Measurements from ENCODE around the gene PCDHGA5. TPM values are rescaled to one million over a fixed set of nuclear protein-coding genes. Genes with fewer than 3 reads are reported as not detected.
"Not testable (repeated sequence)": the region's sequence is repeated elsewhere in the genome, so short reads cannot be mapped to it uniquely, and the experiment has no call there.

The PCDHGA5 gene
- total RNA-seq, 4 donors from 2014 or later, result 2.5 to 4.1 (median 3.4) TPM; not detected in 1

DNA sequence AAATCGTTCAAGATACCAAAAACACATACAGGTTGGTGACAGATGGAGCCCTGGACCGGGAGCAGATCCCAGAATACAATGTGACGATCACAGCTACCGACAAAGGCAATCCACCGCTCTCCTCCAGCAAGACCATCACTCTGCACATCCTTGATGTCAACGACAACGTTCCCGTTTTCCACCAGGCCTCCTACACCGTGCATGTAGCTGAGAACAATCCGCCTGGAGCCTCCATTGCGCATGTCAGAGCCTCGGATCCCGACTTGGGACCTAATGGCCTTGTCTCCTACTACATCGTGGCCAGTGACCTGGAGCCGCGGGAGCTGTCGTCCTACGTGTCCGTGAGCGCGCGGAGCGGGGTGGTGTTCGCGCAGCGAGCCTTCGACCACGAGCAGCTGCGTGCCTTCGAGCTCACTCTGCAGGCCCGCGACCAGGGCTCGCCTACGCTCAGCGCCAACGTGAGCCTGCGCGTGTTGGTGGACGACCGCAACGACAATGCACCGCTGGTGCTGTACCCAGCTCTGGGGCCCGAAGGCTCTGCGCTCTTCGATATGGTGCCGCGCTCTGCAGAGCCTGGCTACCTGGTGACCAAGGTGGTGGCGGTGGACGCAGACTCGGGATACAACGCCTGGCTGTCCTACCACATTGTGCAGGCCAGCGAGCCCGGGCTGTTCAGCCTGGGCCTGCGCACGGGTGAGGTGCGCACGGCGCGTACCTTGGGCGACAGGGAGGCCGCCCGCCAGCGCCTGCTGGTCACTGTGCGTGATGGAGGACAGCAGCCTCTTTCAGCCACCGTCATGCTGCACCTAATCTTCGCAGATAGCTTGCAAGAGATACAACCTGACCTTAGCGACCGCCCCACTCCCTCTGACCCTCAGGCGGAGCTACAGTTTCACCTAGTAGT, 7.9 kb downstream of the PCDHGA5 start:
- intact Hi-C loops (cut with DNase I; ENCODE audit: low total_unique reads), result no loop called here
- no peaks in the 10 kb centered on the region for H3K4me1 ChIP-seq

DNA sequence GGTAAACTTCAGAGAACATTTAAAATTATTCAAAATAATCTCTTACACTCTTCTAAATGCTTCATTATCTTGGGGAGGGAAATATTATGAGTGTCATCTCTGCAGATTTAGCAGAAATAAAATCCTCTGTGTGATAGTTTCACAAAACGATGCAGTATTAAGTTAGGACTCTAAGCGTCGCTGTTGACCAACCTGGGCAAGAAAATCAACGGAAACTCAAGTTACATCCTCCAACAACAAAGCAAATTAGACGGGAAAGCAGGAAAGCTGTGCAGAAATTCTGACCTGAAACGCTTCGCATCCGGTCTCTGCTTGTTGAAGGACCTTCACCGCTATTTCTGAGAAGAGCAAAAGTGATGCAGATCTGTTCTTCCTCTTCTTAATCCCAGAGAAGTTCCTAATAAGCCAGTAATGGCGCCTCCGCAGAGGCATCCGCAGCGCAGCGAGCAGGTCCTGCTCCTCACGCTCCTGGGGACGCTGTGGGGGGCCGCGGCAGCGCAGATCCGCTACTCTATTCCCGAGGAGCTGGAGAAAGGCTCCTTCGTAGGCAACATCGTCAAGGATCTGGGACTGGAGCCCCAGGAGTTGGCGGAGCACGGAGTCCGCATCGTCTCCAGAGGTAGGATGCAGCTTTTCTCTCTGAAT, 9.8 kb downstream of the PCDHGA5 start, which contains the start of gene PCDHGA6:
Gene PCDHGA6, plus strand, starts transcription at position 219 of the 645 bp plus-strand sequence. Its CDS starts 193 bp downstream, at position 412.
- Histone ChIP-seq H3K4me3 (peak within 1 kb of the TSS in 1 of 4 donors; percentile 2), H3K9me3 (peaks cover 19 to 95% of the 10 kb centered on the region in 2 donors), H3K4me1 (no peaks in the 10 kb centered on the region), H3K36me3 (peaks cover 0 to 3% (median 0%) of the 10 kb centered on the region in 4 donors), H3K27me3 (peaks cover 5% of the 10 kb centered on the region), H3K27ac (no peak within 1 kb of the TSS)
- WGBS, 2 donors (ENCODE audit: low coverage in 1 of 2), result 43 to 53% methylated on average over 9 to 27 of the region's 27 CpGs
- in situ Hi-C loops (cut with MboI; ENCODE audit: low pct_ligation_motif_present in 1 of 4, low pct_unique_long_range_greater_than_20kb in 1 of 4, low sequenced_read_pairs in 3 of 4), result loop anchor here in 1 of 4 donors (25.0 kb wide), 1 partner anchor 189 kb away; no protein-coding TSS in a partner anchor
- TF ChIP-seq EP300 (IDR thresholded peaks at IDR 0.05; ENCODE audit: low read depth) (no peak), POLR2AphosphoS5 (IDR thresholded peaks at IDR 0.05) (no peak), POLR2A (IDR thresholded peaks at IDR 0.05) (no peak)
- TF ChIP-seq, protein P1, sequence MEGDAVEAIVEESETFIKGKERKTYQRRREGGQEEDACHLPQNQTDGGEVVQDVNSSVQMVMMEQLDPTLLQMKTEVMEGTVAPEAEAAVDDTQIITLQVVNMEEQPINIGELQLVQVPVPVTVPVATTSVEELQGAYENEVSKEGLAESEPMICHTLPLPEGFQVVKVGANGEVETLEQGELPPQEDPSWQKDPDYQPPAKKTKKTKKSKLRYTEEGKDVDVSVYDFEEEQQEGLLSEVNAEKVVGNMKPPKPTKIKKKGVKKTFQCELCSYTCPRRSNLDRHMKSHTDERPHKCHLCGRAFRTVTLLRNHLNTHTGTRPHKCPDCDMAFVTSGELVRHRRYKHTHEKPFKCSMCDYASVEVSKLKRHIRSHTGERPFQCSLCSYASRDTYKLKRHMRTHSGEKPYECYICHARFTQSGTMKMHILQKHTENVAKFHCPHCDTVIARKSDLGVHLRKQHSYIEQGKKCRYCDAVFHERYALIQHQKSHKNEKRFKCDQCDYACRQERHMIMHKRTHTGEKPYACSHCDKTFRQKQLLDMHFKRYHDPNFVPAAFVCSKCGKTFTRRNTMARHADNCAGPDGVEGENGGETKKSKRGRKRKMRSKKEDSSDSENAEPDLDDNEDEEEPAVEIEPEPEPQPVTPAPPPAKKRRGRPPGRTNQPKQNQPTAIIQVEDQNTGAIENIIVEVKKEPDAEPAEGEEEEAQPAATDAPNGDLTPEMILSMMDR (IDR thresholded peaks at IDR 0.05), result no peak
- intact Hi-C loops (cut with DNase I; ENCODE audit: low total_unique reads), result no loop called here
- DNase-seq, result no peak

More for the DNA sequence above, 7.9 kb downstream of the PCDHGA5 start:
- in situ Hi-C loops (cut with MboI; ENCODE audit: low pct_ligation_motif_present in 1 of 4, low pct_unique_long_range_greater_than_20kb in 1 of 4, low sequenced_read_pairs in 3 of 4), result loop anchor here in 1 of 4 donors (25.0 kb wide), 1 partner anchor 190 kb away; no protein-coding TSS in a partner anchor
- TF ChIP-seq, protein P1 (IDR thresholded peaks at IDR 0.05), result no peak
- TF ChIP-seq POLR2A (IDR thresholded peaks at IDR 0.05), result no peak
- TF ChIP-seq POLR2AphosphoS5 (IDR thresholded peaks at IDR 0.05), result no peak
- TF ChIP-seq EP300 (IDR thresholded peaks at IDR 0.05; ENCODE audit: low read depth), result no peak
- Histone ChIP-seq H3K27me3 (peaks cover 5% of the 10 kb centered on the region), H3K27ac (no peak overlapping the region), H3K4me3 (no peak overlapping the region), H3K36me3 (peaks cover 0 to 3% (median 0%) of the 10 kb centered on the region in 4 donors), H3K9me3 (peaks cover 19 to 90% of the 10 kb centered on the region in 2 donors)
- no peak for DNase-seq
- 57 to 76% methylated on average over 2 to 69 of the region's 69 CpGs for WGBS, 2 donors (ENCODE audit: low coverage in 1 of 2)

DNA sequence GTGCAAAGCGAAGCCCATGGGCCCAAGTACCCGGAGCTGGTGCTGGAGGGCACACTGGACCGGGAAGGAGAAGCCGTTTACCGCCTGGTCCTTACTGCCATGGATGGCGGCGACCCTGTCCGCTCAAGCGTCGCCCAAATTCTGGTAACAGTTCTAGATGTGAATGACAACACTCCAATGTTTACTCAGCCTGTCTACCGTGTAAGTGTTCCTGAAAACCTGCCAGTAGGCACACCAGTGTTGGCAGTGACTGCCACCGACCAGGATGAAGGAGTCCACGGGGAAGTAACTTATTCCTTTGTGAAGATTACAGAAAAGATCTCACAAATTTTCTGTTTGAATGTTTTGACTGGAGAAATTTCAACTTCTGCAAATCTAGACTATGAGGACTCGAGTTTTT, 10.7 kb downstream of the PCDHGA5 start:
- 73 to 84% methylated on average over 3 to 14 of the region's 14 CpGs for WGBS, 2 donors (ENCODE audit: low coverage in 1 of 2)
- Histone ChIP-seq H3K9me3 (peaks cover 19 to 90% of the 10 kb centered on the region in 2 donors), H3K27me3 (no peaks in the 10 kb centered on the region), H3K36me3 (peaks cover 0 to 3% (median 0%) of the 10 kb centered on the region in 4 donors), H3K27ac (no peak overlapping the region), H3K4me1 (no peaks in the 10 kb centered on the region), H3K4me3 (no peak overlapping the region)
- no peak for TF ChIP-seq EP300 (IDR thresholded peaks at IDR 0.05; ENCODE audit: low read depth)
- no peak for TF ChIP-seq POLR2A (IDR thresholded peaks at IDR 0.05)
- intact Hi-C loops (cut with DNase I; ENCODE audit: low total_unique reads) (no loop called here), in situ Hi-C loops (cut with MboI; ENCODE audit: low pct_ligation_motif_present in 1 of 4, low pct_unique_long_range_greater_than_20kb in 1 of 4, low sequenced_read_pairs in 3 of 4) (loop anchor here in 2 of 4 donors (25.0 kb wide), 2 partner anchors 162 to 188 kb away; partner anchors contain the start of genes PCDHB12 (in 1 of the 2), PCDHB13 (in 1 of the 2) and PCDHB14 (in 1 of the 2))
- DNase-seq, result no peak

DNA sequence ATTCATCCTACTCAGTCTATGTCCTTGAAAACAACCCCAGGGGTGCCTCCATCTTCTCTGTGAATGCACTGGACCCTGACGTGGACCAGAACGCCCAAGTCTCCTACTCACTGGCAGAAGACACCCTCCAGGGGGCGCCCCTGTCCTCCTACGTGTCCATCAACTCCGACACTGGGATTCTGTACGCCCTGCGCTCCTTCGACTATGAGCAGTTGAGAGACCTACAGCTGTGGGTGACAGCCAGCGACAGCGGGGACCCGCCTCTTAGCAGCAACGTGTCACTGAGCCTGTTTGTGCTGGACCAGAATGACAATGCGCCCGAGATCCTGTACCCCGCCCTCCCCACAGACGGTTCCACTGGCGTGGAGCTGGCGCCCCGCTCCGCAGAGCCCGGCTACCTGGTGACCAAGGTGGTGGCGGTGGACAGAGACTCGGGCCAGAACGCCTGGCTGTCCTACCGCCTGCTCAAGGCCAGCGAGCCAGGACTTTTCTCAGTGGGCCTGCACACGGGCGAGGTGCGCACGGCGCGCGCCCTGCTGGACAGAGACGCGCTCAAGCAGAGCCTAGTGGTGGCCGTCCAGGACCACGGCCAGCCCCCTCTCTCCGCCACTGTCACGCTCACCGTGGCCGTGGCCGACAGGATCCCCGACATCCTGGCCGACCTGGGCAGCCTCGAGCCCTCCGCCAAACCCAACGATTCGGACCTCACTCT, 11.6 kb downstream of the PCDHGA5 start:
- H3K27ac ChIP-seq; DNase-seq; H3K4me1 ChIP-seq; H3K36me3 ChIP-seq; intact Hi-C loops (cut with DNase I; ENCODE audit: low total_unique reads); H3K27me3 ChIP-seq; H3K4me3 ChIP-seq: not testable (repeated sequence)
- in situ Hi-C loops (cut with MboI; ENCODE audit: low pct_ligation_motif_present in 1 of 4, low pct_unique_long_range_greater_than_20kb in 1 of 4, low sequenced_read_pairs in 3 of 4), result loop anchor here in 1 of 4 donors (25.0 kb wide), 1 partner anchor 163 kb away; the partner anchor contains the start of genes PCDHB12, PCDHB13 and PCDHB14
- peaks cover 17 to 87% of the 10 kb centered on the region in 2 donors for H3K9me3 ChIP-seq
- 69% methylated on average over 24 of the region's 48 CpGs; no CpG with 5 or more reads in 1 of the 2 donors for WGBS, 2 donors (ENCODE audit: low coverage in 1 of 2)

Data from transverse colon (tissue), 4 donors.